HepG2 (cell line): Measurements from ENCODE around the gene XXYLT1. TPM values are rescaled to one million over a fixed set of nuclear protein-coding genes. Genes with fewer than 3 reads are reported as not detected.

ENCODE experiments used
- CERS6 ChIP-seq: sonication (generic); formaldehyde crosslinking; IDR thresholded peaks from 2 replicates; pipeline ENCODE4 v1.5.0; 2020; ENCODE audit warnings: missing genetic modification reagents
- GTF2F1 ChIP-seq: fragments of 150-350 bp; IDR thresholded peaks from 2 replicates; pipeline ENCODE4 v1.6.1; 2014; ENCODE audit warnings: low read length
- HMGA1 ChIP-seq: sonication (generic); formaldehyde crosslinking; conservative IDR thresholded peaks from 2 replicates; pipeline ENCODE4 v1.4.0; 2020; ENCODE audit warnings: missing genetic modification reagents
- HNF1B ChIP-seq: sonication (generic); formaldehyde crosslinking; IDR thresholded peaks from 2 replicates; pipeline ENCODE4 v1.5.1; 2020; ENCODE audit warnings: mild to moderate bottlenecking, moderate library complexity, missing genetic modification reagents
- HNRNPL ChIP-seq: fragments of 200-400 bp; formaldehyde crosslinking; IDR thresholded peaks from 2 replicates; pipeline ENCODE4 v1.6.1; 2017; ENCODE audit warnings: mild to moderate bottlenecking, low read depth, low read length
- IKZF1 ChIP-seq: fragments of 450-650 bp; IDR thresholded peaks from 2 replicates; pipeline ENCODE4 v1.7.1; 2016
- JDP2 ChIP-seq: sonication (generic); formaldehyde crosslinking; IDR thresholded peaks from 2 replicates; pipeline ENCODE4 v1.8.1; 2022; ENCODE audit warnings: missing genetic modification reagents, borderline replicate concordance
- NFATC3 ChIP-seq: sonication (generic); formaldehyde crosslinking; IDR thresholded peaks from 2 replicates; pipeline ENCODE4 v1.5.1; 2020; ENCODE audit warnings: mild to moderate bottlenecking, missing genetic modification reagents
- NFYB ChIP-seq: sonication (generic); formaldehyde crosslinking; IDR thresholded peaks from 2 replicates; pipeline ENCODE4 v1.4.0; 2020; ENCODE audit warnings: missing genetic modification reagents
- PATZ1 ChIP-seq: sonication (generic); formaldehyde crosslinking; IDR thresholded peaks from 2 replicates; pipeline ENCODE4 v1.4.0; 2020; ENCODE audit warnings: missing genetic modification reagents
- PAX8 ChIP-seq: sonication (generic); formaldehyde crosslinking; IDR thresholded peaks from 2 replicates; pipeline ENCODE4 v1.8.0; 2022; ENCODE audit warnings: mild to moderate bottlenecking, missing genetic modification reagents, borderline replicate concordance
- PAXIP1 ChIP-seq: sonication (generic); formaldehyde crosslinking; conservative IDR thresholded peaks from 2 replicates; pipeline ENCODE4 v1.4.0; 2020; ENCODE audit warnings: mild to moderate bottlenecking, missing genetic modification reagents, moderate library complexity
- PHB2 ChIP-seq: fragments of 450-650 bp; IDR thresholded peaks from 2 replicates; pipeline ENCODE4 v1.6.1; 2018; ENCODE audit not compliant: partially characterized antibody
- PREB ChIP-seq: sonication (generic); formaldehyde crosslinking; IDR thresholded peaks from 2 replicates; pipeline ENCODE4 v1.4.0; 2020; ENCODE audit warnings: missing genetic modification reagents
- REXO4 ChIP-seq: sonication (generic); formaldehyde crosslinking; IDR thresholded peaks from 2 replicates; pipeline ENCODE4 v1.8.0; 2022; ENCODE audit warnings: missing genetic modification reagents, mild to moderate bottlenecking, borderline replicate concordance
- SOX5 ChIP-seq: IDR thresholded peaks from 2 replicates; pipeline ENCODE4 v1.6.1; 2016; ENCODE audit warnings: borderline replicate concordance
- THAP7 ChIP-seq: sonication (generic); formaldehyde crosslinking; IDR thresholded peaks from 2 replicates; pipeline ENCODE4 v1.8.1; 2023; ENCODE audit warnings: mild to moderate bottlenecking, missing genetic modification reagents
- WIZ ChIP-seq: sonication (generic); formaldehyde crosslinking; IDR thresholded peaks from 2 replicates; pipeline ENCODE4 v1.5.1; 2020; ENCODE audit warnings: mild to moderate bottlenecking, missing genetic modification reagents
- ZNF547 ChIP-seq: sonication (generic); formaldehyde crosslinking; IDR thresholded peaks from 2 replicates; pipeline ENCODE4 v1.5.1; 2020; ENCODE audit warnings: mild to moderate bottlenecking, missing genetic modification reagents
- ZNF737 ChIP-seq: sonication (generic); formaldehyde crosslinking; IDR thresholded peaks from 2 replicates; pipeline ENCODE4 v1.5.0; 2020; ENCODE audit warnings: missing genetic modification reagents, mild to moderate bottlenecking, borderline replicate concordance
- polyA plus RNA-seq, 8 experiments: library from polyadenylated mRNA; depleted of rRNA in 3 of 8; stranded (reverse) in 7 of 8; unstranded in 1 of 8; fragments of >200 nt; fragmentation: Illumina TruSeq in 4 of 8; extraction: Trizol in 4 of 8; gene quantifications; 2 replicates each; pipeline versions ENCODE4 v1.2.1 to v1.2.3, GENCODE V29; 2011 to 2016; ENCODE audit warnings: low read depth in 4 of 8, missing spikeins in 1 of 8, mixed read lengths in 1 of 8; ENCODE audit not compliant: insufficient read depth in 1 of 8
- total RNA-seq, 5 experiments: library from RNA; depleted of rRNA; stranded (reverse); fragments of >200 nt; fragmentation: Illumina TruSeq; extraction: Trizol; gene quantifications; 2 replicates each; pipeline ENCODE4 v1.2.3, GENCODE V29; 2016; ENCODE audit warnings: low read depth in 1 of 5

XXYLT1 gene
- total and polyA plus RNA-seq, 2 of the 13 experiments (the other 11 are each of a cell fraction or from before 2014, with no cell fraction given) = 17.7 to 19.0 TPM

GRCh38 chr3:195117978-195118581, 152.9 kb downstream of the XXYLT1 start (continued):
- TF ChIP-seq CERS6 (CRISPR knock-in tag) (no peak), PREB (no peak), WIZ (CRISPR knock-in tag) (no peak), ZNF737 (CRISPR knock-in tag) (no peak), GTF2F1 (no peak), PAXIP1 (CRISPR knock-in tag) (peak; percentile 31), PATZ1 (CRISPR knock-in tag) (peak; percentile 48; the same call in 1 of the 2 replicates), THAP7 (CRISPR knock-in tag) (no peak), SOX5 (CRISPR knock-in tag) (peak; percentile 13; the same call in 1 of the 2 replicates), HMGA1 (CRISPR knock-in tag) (no peak), NFATC3 (CRISPR knock-in tag) (no peak), NFYB (no peak), IKZF1 (no peak), PHB2 (no peak), PAX8 (no peak), HNF1B (CRISPR knock-in tag) (no peak), ZNF547 (0 out of 2 replicates have a peak, but pooled peaks have one; percentile 47), HNRNPL (no peak), JDP2 (CRISPR knock-in tag) (no peak), REXO4 (CRISPR knock-in tag) (no peak)
